ENCODE results near the gene ABRACL. TPM values are rescaled to one million over a fixed set of nuclear protein-coding genes. Genes with fewer than 3 reads are reported as not detected.

ABRACL gene
- total and polyA plus RNA-seq, 9 of the 15 experiments (the other 6 are each of a cell fraction or from before 2014, with no cell fraction given): 1.1 to 5.2 (median 1.9) TPM

DNA sequence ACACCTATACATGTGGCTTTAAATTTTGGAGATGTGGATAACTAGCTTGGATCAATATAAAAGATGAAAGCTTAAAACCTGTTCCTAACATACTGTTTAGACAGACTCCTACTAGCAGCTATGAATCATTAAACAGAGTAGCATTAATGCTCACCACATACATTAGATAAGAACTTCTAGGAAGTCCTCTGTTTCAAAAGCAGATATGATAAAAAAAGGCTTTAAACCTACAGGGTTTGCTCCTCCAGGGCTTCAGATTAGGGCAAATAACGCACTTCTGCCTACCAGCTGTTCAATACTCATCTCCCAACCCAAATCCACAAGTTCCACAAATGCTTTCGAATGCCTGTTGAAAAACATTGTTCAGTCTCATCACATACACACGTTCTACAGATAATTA is 42.0 kb upstream of the ABRACL start:
- peak overlapping the region in 1 of 2 experiments; percentile 10; a peak in 1 of 4 replicates for H3K9ac ChIP-seq (ENCODE audit: insufficient read depth in 1 of 2, low read depth in 2 of 2, low read length in 2 of 2)
- no peak overlapping the region for H3K27ac ChIP-seq (ENCODE audit: extremely low read depth, low read depth, low read length)
- H3K4me3 ChIP-seq: peak overlapping the region; percentile 86
- peaks cover 19% of the 10 kb centered on the region for H4K20me1 ChIP-seq (replicated peaks; ENCODE audit: control insufficient read depth, insufficient read depth, low read length)
- TSS peak; percentile 40 for BruUV-seq (replicated peaks)
- ChIA-PET POLR2A (interaction anchor here (0.6 to 3.7 kb wide), 9 partner anchors 11 to 138 kb away, joined by 3 to 22 read pairs (median 3); no protein-coding TSS in a partner anchor), CTCF (ENCODE audit: low intra/inter-chr PET ratio) (no interaction called here)
- peaks cover 46% of the 10 kb centered on the region for H3K79me2 ChIP-seq (ENCODE audit: control insufficient read depth, insufficient read depth, low read length)
- 0 out of 2 replicates have a peak overlapping the region, but pooled peaks have one; percentile 97 for H2AFZ ChIP-seq (ENCODE audit: low read depth, low read length)
- peaks cover 17 to 22% of the 10 kb centered on the region in 2 experiments for H3K4me1 ChIP-seq (replicated peaks in 1 of 2; ENCODE audit: control insufficient read depth in 2 of 2, insufficient read depth in 2 of 2, low read length in 2 of 2)
- DNase-seq (ENCODE audit: extremely low read depth in 1 of 4, low spot score in 3 of 4) (peak; percentile 17 to 45 (median 29)), ATAC-seq (peak; percentile 7; the same call in 2 of the 3 replicates), FAIRE-seq (peak; percentile 74)
- H3K4me2 ChIP-seq (ENCODE audit: insufficient read depth, low read length): peak overlapping the region; percentile 86
- in situ Hi-C loops (cut with MboI) (loop anchor here (5.0 kb wide), 1 partner anchor 169 kb away; no protein-coding TSS in a partner anchor), intact Hi-C loops (cut with micrococcal nuclease) (loop anchor here (5.0 kb wide), 3 partner anchors 39 to 869 kb away; no protein-coding TSS in a partner anchor)
- H3K9me1 ChIP-seq (ENCODE audit: control insufficient read depth, insufficient read depth, low read length): no peaks in the 10 kb centered on the region
- no peaks in the 10 kb centered on the region for H3K9me3 ChIP-seq (replicated peaks; ENCODE audit: control insufficient read depth, insufficient read depth, low read depth, low read length)
- H3K27me3 ChIP-seq (ENCODE audit: control insufficient read depth in 2 of 2, insufficient read depth in 2 of 2, low read length in 2 of 2): peaks cover 0 to 19% of the 10 kb centered on the region in 2 experiments; a peak in 2 of 5 replicates
- WGBS (ENCODE audit: insufficient coverage, low coverage, missing lambda C conversion rate): 0% methylated on average over 3 of the region's 3 CpGs
- no peaks in the 10 kb centered on the region for H3K36me3 ChIP-seq (ENCODE audit: control insufficient read depth, insufficient read depth, low read length)
- TF ChIP-seq MTA2 (IDR thresholded peaks at IDR 0.05; ENCODE audit: low read depth): 0 out of 2 replicates have a peak, but pooled peaks have one; percentile 12
- peak; percentile 37; the same call in 1 of the 2 replicates for TF ChIP-seq HDAC2 (IDR thresholded peaks at IDR 0.05)
- TF ChIP-seq KLF16 (IDR thresholded peaks at IDR 0.05): 0 out of 2 replicates have a peak, but pooled peaks have one; percentile 8
- TF ChIP-seq MCM2 (IDR thresholded peaks at IDR 0.05; ENCODE audit: low read depth): no peak
- TF ChIP-seq ZNF780A (CRISPR knock-in tag; IDR thresholded peaks at IDR 0.05): no peak
- no peak for TF ChIP-seq GTF2A2 (tag; IDR thresholded peaks at IDR 0.05)
- TF ChIP-seq MEIS2 (IDR thresholded peaks at IDR 0.05; ENCODE audit: partially characterized antibody): peak; percentile 73
- TF ChIP-seq JUND (IDR thresholded peaks at IDR 0.05; ENCODE audit: borderline replicate concordance, low read depth, low read length): peak; percentile 68; the same call in 1 of the 2 replicates
- peak; percentile 51; the same call in 1 of the 3 replicates for TF ChIP-seq JUND (tag; IDR thresholded peaks at IDR 0.05; ENCODE audit: borderline replicate concordance, low read depth, low read length)
- no peak for TF ChIP-seq TRIM24 (IDR thresholded peaks at IDR 0.05)
- TF ChIP-seq PHB (CRISPR knock-in tag; IDR thresholded peaks at IDR 0.05): no peak
- 0 out of 2 replicates have a peak, but pooled peaks have one; percentile 9 for TF ChIP-seq NFIC (IDR thresholded peaks at IDR 0.05)
- no peak for TF ChIP-seq NR2C2 (CRISPR knock-in tag; IDR thresholded peaks at IDR 0.05)
- no peak for TF ChIP-seq NR2C2 (tag; IDR thresholded peaks at IDR 0.05)
- TF ChIP-seq SMARCC2 (IDR thresholded peaks at IDR 0.05; ENCODE audit: low read depth): peak; percentile 55
- no peak; the same call in 1 of the 2 replicates for TF ChIP-seq BACH1 (tag; IDR thresholded peaks at IDR 0.05)
- TF ChIP-seq YBX1 (IDR thresholded peaks at IDR 0.05): no peak
- TF ChIP-seq RAD51 (IDR thresholded peaks at IDR 0.05; ENCODE audit: borderline replicate concordance, low read depth): no peak
- TF ChIP-seq, protein P1, sequence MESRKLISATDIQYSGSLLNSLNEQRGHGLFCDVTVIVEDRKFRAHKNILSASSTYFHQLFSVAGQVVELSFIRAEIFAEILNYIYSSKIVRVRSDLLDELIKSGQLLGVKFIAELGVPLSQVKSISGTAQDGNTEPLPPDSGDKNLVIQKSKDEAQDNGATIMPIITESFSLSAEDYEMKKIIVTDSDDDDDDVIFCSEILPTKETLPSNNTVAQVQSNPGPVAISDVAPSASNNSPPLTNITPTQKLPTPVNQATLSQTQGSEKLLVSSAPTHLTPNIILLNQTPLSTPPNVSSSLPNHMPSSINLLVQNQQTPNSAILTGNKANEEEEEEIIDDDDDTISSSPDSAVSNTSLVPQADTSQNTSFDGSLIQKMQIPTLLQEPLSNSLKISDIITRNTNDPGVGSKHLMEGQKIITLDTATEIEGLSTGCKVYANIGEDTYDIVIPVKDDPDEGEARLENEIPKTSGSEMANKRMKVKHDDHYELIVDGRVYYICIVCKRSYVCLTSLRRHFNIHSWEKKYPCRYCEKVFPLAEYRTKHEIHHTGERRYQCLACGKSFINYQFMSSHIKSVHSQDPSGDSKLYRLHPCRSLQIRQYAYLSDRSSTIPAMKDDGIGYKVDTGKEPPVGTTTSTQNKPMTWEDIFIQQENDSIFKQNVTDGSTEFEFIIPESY (CRISPR knock-in tag; IDR thresholded peaks at IDR 0.05): no peak
- TF ChIP-seq FOXM1 (IDR thresholded peaks at IDR 0.05; ENCODE audit: low read depth): peak; percentile 32; the same call in 1 of the 2 replicates
- TF ChIP-seq FOXM1 (CRISPR knock-in tag; IDR thresholded peaks at IDR 0.05; ENCODE audit: low read depth): no peak
- TF ChIP-seq ZC3H8 (IDR thresholded peaks at IDR 0.05): no peak
- TF ChIP-seq, protein P2, sequence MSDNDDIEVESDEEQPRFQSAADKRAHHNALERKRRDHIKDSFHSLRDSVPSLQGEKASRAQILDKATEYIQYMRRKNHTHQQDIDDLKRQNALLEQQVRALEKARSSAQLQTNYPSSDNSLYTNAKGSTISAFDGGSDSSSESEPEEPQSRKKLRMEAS (CRISPR knock-in tag; IDR thresholded peaks at IDR 0.05): no peak
- peak; percentile 84 for TF ChIP-seq FOSL1 (tag; conservative IDR thresholded peaks at IDR 0.05)
- no peak for TF ChIP-seq ZKSCAN1 (IDR thresholded peaks at IDR 0.05; ENCODE audit: low read depth, low read length)
- 0 out of 2 replicates have a peak, but pooled peaks have one; percentile 30 for TF ChIP-seq GATAD2A (IDR thresholded peaks at IDR 0.05)

Measured in K562 (cell line).